IPS-11a (cell line): ENCODE results near the gene TMPRSS3.

Source experiments
- H3K4me3 ChIP-seq: one replicate; pipeline ENCODE4 v1.5.1; 2013; ENCODE audit warnings: low read depth, low read length, control low read depth

Gene TMPRSS3

DNA sequence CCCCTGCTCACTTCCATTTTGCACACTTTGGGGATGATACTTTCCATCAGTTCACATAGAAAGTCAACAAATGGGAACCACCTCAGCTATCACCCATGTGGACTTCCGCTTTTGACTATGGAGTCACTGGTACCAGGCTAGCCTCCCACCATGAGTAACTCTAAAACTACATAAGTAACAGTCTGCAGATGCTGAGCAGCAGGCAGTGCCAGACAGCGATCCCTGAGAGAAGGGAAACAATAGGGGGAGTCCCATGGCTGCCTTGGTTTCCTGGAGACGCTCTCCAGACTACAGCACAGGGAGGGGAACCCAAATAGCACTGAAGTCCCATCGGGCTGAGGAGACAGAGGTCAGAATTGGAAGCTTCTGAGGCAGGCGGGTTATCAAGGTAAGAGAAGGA, 42.2 kb downstream of the TMPRSS3 start:
- no peak overlapping the region for H3K4me3 ChIP-seq

DNA sequence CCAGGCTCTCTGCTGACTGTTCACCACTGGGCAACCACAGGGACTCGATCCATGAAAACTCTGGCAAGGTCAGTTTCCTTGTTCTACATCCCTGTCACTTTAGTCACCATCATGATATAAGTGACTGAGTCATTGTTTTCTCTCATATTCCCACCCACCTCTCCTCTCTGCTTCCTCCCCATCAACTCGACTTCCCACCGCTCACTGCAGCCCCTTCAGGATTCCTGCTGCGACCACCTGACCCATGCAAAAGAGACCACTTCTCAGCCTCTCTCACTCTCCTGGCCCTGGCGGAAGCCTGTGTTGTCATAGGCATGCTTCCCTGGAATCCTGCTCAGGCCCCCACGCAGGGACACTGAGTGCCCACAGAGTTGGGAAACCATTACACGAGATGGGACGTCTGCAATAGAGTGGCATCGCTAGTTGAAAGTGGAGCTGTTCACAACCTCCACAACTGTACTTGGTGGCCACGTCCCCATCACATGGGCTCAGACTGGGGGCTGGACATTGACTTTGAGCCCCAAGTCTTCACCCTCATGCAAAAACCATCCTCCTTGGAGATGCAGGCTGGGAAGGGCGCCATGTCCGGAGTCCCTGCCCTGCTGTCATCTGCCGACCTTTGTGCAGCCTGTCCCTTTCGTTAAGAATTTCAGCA, 43.3 kb downstream of the TMPRSS3 start:
- no peak overlapping the region for H3K4me3 ChIP-seq

DNA sequence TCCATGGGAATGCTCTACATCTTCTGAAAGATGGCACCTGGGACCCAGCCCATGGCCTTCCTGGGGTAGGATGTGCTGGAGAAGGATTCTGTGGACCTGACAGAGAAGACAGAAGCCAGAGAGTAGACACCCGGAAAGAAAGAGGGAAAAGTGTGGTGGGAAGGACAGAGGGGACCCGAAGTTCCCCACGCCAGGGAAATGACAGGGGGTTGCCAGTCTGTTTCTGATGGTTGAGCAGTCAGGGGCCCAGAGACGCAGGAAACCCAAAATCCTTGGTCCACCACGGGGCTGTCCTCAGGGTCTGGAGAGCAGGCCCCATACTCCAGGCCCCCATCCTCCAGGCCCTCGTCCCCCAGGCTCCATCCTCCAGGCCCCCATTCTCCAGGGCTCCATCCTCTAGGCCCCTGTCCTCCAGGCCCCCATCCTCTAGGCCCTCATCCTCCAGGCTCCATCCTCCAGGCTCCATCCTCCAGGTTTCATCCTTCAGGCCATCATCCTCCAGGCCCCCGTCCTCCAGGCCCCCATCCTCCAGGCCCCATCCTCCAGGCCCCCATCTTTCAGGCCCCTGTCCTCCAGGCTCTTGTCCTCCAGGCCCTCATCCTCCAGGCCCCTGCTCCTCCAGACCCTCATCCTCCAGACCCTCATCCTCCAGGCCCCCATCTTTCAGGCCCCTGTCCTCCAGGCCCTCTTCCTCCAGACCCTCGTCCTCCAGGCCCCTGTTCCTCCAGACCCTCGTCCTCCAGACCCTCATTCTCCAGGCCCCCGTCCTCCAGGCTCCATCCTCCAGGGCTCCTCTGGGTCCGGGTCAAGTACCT, 44.0 kb downstream of the TMPRSS3 start:
- no peak overlapping the region for H3K4me3 ChIP-seq

DNA sequence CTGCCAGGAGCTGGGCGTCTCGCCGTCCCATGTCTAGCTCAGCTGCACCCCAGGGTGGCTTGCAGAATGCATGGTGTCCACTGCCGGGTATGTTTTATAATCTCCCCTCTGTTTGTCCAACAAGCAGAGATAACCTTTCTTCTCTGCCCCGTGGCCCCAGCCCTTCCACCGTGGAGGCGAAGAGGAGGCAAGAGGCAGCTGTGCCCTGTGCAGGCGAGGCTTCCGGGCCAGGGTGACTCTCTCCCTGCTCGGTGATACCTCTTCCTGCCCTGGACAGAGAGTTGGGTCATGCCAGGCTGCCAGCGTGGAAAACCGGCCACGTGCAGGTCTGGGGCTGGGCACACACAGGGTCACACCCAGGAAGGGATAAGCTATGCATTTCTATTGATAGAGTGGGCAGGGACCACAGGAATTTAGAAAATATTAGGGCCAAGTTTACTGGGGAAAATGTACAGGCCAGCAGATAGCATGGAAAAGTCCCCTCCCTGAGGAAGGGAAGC, 44.9 kb downstream of the TMPRSS3 start, which contains the start of gene TFF2:
TFF2 (minus strand) TSS at position 68 of the 500 bp plus-strand sequence; CDS start at position 31, 37 bp downstream.
- H3K4me3 ChIP-seq, result no peak within 1 kb of the TSS

DNA sequence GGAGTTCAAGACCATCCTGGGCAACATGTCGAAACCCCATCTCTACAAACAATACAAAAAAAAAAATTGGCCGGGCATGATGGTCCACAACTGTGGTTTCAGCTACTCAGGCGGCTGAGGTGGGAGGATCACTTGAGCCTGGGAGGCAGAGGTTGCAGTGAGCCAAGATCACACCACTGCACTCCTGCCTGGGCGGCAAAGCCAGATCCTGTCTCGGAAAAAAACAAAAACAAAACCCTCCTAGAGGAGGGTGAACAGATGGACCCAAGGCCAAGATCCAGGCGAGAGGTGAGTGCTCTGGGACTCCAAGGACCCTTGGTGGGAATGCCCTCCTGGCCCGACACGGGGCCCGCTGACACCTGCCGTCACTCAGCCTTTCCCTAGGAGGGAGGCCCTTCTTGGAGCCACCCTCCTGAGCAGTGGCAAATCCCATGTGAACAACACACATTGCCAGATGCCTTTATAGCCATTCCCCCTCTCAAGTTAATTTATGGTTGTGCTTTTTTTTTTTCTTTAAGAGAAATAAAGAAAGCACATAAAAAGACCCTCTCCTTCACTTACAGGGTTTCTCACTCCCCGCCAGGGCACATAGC, 45.4 kb downstream of the TMPRSS3 start:
- H3K4me3 ChIP-seq, result no peak overlapping the region

GRCh38 chr21:42349420-42350317, 46.2 kb downstream of the TMPRSS3 start:
- H3K4me3 ChIP-seq, result no peak overlapping the region

DNA sequence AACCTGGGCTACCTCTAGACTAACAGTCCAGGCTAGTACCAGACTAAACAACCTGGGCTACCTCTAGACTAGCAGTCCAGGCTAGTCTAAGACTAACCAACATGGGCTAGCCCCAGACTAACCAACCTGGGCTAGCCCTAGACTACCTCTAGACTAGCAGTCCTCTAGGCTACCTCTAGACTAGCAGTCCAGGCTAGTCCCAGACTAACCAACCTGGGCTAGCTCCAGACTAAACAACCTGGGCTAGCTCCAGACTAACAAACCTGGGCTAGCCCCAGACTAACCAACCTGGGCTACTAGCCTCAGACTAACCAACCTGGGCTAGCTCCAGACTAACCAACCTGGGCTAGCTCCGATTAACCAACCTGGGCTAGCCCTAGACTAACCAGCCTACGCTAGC, 47.1 kb downstream of the TMPRSS3 start:
- H3K4me3 ChIP-seq, result no peak overlapping the region

GRCh38 chr21:42347601-42348327, 48.1 kb downstream of the TMPRSS3 start:
- no peak overlapping the region for H3K4me3 ChIP-seq

DNA sequence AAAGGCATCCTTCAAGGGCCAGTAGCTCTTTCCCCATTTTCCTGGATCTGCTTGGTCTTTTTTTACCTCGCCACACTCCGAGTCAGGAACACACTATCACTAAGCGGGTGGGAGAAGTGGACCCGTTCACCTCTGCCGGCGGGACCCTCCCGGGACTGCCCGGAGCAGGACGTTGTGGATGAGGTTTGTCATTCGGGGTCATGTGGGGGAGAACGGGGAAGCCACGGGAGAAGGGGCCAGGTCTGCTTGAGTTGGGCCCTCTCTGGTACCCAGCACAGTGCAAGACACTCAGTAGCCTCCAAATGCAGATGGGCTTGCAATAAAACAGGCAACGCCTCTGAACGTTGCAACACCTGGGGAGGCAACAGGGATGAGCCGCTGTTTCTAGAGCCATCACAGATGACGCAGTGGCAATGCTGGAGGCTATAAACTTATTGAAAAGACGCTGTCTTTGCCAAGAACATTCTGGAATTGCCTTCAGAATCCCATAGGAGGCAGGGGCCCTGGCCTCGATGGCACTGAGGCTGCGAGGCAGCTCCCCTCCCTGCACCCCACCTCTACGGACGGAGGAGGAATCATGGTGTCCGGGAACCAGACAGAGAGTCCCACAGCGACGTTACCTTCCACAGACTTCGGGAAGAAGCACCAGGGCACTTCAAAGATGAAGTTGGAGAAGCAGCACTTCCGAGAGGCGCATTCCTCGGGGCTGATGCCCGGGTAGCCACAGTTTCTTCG, 48.8 kb downstream of the TMPRSS3 start:
- no peak overlapping the region for H3K4me3 ChIP-seq

DNA sequence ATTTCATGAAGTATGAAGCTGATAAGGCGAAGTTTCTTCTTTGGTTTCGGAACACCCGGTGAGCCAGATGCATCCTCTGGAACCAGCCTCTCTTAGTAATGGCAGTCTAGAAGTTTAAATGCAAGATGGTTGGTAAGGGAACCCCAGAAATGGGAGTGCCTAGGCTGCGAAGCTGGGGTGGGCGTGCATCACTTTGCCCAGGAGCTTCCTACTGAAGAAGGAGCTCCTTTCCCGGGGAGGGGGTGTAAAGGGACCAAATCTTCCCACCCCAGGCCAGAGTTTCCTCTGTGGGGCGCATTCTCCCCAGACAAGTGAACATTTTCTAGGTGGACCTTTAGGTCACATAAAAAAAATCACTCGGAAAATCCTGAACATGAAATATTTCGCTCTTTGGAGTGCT, 49.4 kb downstream of the TMPRSS3 start:
- H3K4me3 ChIP-seq, result no peak overlapping the region

DNA sequence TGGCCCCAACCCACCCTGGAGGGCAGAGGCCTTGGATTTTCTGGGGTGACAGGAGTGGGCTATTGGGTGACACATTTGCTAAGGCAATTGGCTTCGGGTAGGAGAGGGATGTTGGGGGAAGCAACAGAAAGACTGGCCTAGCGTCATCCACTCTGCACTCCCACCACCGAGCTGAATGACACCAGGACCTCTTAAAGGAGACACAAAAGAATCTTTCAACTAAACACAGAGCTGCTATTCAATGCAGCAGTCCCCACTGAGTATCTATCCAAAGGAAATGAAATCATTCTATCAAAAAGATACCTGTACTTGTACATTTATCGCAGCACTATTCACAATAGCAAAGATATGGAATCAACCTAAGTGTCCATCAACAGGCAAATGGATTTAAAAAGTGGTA, 51.2 kb downstream of the TMPRSS3 start:
- no peak overlapping the region for H3K4me3 ChIP-seq

DNA sequence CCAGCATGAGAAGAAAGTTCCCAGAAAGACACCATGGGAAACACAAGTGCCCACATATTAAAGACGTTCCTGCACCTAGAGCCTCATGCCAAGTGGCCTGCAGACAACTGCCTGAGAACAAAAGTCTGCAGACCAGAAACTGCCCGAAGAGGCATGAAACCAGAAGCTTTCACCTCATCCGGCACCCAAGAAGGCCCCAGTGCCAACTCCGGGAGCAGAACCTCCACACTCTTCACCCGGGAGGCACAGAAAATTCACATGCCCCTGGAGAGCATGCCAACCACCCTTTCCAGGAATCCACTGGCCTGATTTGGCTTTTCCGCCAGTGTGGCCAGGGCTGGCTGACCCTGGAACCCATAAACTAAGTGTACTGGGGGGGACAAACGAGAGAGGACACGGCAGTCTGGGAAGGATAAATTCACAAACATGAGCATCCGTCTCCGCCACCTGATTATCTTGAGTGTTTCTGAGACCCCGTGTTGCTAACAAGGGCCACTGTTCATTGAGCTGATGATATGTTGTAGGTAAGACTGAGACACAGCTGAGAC, 51.8 kb downstream of the TMPRSS3 start:
- no peak overlapping the region for H3K4me3 ChIP-seq

DNA sequence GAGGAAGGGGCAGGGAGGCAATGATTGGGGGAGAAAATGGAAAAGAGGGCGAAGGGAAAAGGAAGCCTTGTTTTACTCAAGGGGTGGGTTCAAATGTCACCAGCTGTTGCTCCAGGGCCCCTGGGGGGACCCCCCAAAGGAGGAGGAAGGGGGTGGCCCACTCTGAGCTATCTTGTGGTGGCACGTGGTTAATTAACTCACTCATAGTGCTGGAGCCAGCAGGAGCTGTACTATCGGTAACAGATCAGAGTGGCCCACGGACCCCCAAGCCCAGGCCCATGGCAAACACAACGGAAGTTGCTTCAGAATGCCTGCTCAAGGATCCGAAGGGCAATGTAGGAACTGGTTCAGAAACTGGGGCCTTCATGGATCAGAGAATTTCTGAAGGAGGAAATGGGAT, 52.3 kb downstream of the TMPRSS3 start:
- no peak overlapping the region for H3K4me3 ChIP-seq

- H3K4me3 ChIP-seq, result no peak overlapping the region
Measured at GRCh38 chr21:42343101-42343500, 52.8 kb downstream of the TMPRSS3 start.

GRCh38 chr21:42341776-42342542, 53.9 kb downstream of the TMPRSS3 start:
- H3K4me3 ChIP-seq, result no peak overlapping the region

DNA sequence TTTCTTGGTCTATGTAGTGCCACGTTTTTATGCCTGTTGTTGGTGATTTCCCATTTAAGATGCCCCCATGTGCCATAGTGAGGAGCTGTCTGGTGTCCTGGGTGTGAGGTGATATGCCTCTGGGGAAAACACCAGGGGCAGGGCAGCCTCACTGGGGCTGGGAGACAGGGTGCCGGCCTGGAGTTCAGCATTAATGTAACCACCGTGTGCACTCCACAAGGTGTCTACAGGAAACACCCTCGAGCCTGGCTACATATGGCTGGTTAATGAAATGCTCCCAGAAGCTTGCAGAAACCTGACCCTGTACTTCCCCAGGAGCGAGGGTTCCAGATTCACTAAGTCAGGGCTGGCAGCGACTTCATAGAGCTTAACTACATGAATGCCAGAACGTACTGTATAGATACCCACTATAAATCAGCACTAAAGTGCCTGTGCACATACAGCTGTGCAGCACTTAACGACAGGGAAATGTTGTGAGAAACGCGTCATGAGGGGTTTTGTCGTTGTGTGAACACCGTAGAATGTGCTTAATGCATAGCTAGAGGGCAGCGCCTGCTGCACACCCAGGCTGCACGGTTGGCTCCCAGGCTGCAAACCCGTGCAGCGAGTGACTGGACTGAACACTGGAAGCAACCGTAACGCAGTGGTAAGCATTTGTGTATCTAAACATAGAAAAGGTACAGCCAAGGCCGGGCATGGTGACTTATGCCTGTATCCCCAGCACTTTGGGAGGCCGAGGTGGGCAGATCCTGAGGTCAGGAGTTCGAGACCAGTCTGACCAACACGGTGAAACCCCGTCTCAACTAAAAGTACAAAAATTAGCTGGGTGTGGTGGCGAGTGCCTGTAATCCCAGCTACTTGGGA, 55.4 kb downstream of the TMPRSS3 start:
- no peak overlapping the region for H3K4me3 ChIP-seq
